ENCODE data around the gene MRPS18A.

DNA sequence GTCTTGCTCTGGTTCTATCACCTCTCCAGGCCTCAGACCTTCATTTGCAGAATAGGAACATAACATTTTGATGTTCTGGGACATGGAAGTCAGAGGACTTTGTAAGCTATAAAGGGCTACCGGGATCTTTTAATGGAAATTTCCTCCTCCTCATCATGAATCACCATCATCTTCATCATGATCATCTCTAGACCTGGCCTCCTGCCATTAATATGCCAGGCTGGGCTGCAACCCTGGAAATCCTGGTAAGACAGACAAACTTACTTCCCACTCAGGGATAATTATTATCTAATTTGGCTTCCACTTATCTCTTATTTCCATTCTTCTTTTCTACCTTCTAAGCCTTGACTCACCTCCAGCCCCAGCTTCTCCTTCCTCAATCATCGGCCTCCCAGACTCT lies 41.0 kb upstream of the MRPS18A start:
- TF ChIP-seq, protein P1, sequence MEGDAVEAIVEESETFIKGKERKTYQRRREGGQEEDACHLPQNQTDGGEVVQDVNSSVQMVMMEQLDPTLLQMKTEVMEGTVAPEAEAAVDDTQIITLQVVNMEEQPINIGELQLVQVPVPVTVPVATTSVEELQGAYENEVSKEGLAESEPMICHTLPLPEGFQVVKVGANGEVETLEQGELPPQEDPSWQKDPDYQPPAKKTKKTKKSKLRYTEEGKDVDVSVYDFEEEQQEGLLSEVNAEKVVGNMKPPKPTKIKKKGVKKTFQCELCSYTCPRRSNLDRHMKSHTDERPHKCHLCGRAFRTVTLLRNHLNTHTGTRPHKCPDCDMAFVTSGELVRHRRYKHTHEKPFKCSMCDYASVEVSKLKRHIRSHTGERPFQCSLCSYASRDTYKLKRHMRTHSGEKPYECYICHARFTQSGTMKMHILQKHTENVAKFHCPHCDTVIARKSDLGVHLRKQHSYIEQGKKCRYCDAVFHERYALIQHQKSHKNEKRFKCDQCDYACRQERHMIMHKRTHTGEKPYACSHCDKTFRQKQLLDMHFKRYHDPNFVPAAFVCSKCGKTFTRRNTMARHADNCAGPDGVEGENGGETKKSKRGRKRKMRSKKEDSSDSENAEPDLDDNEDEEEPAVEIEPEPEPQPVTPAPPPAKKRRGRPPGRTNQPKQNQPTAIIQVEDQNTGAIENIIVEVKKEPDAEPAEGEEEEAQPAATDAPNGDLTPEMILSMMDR (IDR thresholded peaks at IDR 0.05) = no peak
- no peak for TF ChIP-seq POLR2A (IDR thresholded peaks at IDR 0.05)

All from testis (tissue), 2 donors.